CD1c-positive myeloid dendritic cell (primary cell): Measurements from ENCODE around the gene TMEM116.
"Not testable (repeated sequence)": the region's sequence is repeated elsewhere in the genome, so short reads cannot be mapped to it uniquely, and the experiment has no call there.

Source experiments
- DNase-seq: peaks from one replicate; pipeline ENCODE4 v3.0.0-alpha.2; 2016; ENCODE audit errors: extremely low spot score

TMEM116 gene

DNA sequence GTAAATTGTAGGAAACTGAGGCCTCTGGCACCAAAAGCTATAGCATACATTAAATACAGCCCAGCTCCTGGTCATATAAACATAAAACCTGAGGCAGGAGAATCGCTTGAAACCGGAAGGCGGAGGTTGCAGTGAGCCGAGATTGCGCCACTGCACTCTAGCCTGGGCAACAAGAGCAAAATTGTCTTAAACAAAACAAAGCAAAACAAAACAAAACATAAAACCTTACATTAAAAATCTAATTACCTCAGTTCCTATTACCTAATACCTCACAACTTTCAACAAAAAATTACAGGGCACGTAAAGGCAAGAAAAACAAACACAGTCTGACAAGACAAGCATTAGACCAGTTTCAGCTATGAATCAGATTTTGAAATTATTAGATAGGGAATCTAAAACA is 36.7 kb downstream of the TMEM116 start:
- no peak for DNase-seq

DNA sequence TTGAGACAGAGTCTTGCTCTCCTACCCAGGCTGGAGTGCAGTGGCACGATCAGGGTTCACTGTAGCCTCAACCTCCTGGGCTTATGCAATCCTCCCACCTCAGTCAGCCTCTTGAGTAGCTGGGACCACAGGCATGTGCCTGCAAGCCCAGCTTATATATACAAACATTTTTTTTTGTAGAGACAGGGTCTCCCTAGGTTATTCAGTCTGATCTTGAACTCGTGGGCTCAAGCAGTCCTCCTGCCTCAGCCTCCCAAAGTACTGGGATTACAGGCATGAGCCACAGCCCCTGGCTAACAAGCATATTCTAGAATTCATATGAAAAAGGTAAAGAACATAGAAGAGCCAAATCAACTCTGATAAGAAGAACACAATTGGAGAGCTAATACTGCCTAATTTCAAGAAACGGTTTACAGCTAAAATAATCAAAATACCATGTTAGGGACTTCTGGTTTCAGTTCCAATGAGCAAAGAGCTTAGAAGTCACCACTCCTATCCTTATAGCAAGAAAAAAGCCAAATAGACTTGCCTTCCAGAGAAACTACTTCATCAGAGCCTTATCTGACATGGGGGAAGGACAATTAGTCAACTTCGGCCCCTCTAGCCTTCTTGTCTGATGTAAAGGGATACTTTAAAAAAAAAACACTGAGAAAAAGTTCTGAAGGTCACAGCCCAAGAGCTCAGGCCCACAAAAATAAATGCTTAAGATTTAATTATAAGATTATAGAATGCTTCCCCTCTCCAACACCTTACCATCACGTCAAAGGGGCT is 37.6 kb downstream of the TMEM116 start:
- DNase-seq: no peak

DNA sequence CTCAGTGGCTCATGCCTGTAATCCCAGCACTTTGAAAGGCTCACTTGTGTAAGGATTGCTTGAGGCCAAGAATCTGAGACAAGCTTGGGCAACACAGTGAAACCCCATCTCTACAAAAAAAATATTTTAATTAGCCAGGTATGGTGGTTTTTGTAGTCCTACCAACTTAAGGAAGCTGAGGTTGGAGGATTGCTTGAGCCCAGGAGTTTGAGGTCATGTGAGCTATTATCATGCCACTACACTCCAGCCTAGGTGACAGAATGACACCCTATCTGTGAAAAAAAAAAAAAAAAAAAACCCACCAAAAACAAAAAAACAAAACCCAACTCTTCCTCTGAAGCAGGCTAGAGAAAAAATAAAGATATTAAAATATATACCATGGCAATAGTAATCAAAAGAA is 41.2 kb downstream of the TMEM116 start:
- DNase-seq: no peak

DNA sequence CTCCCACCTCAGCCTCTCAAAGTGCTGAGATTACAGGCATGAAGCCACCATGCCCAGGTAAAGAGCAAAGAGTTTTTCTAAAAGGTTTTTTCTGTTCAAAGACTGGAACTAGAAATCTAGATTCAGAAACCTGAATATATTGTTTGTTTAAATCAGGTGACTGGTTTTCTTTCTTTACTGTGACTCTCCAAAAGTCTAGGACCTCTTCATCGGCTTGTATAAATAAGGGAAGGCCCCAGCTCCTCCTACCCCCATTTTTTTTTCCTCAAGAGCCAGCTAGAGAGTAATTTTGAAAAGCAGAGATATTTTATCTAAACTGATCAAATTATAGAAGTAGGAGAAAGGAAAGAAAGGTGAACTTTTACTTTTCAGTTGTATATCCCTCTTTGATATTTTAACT is 48.0 kb downstream of the TMEM116 start:
- DNase-seq: no peak

DNA sequence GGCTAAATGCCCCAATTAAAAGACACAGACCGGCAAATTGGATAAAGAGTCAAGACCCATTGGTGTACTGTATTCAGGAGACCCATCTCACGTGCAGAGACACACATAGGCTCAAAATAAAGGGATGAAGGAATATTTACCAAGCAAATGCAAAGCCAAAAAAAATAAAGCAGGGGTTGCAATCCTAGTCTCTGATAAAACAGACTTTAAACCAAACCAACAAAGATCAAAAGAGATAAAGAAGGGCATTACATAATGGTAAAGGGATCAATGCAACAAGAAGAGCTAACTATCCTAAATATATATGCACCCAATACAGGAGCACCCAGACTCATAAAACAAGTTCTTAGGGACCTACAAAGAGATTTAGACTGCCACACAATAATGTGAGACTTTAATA is 53.4 kb downstream of the TMEM116 start:
- DNase-seq: not testable (repeated sequence)

DNA sequence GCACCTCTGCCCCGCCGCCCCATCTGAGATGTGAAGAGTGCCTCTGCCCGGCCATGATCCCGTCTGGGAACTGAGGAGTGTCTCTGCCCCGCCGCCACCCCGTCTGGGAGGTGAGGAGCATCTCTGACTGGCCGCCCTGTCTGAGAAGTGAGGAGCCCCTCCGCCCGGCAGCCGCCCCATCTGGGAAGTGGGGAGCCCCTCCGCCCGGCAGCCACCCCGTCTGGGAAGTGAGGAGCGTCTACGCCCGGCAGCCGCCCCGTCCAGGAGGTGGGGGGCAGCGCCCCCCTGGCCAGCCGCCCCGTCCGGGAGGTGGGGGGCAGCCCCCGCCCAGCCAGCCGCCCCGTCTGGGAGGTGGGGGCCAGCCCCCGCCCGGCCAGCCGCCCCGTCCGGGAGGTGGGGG is 55.7 kb downstream of the TMEM116 start:
- DNase-seq: not testable (repeated sequence)

DNA sequence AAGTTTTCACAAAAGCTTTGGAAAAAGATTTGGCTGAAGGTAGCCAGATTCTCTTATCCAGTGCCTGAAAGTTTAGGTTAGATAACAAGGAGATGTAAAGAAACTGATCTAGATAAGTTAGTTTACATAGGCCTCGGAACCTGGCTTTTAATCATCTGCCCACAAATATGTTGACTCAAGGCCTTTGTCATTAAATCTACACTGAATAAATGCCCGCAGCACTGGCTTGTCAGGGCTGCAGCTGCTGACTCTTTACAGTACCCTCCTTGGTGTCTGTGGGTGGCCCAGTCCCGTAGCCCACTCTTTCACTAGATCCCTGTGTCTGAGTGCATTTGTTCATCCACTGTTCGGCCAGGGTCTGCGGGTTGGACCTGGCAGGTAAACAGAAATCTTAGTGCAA is 58.0 kb downstream of the TMEM116 start:
- DNase-seq: no peak

DNA sequence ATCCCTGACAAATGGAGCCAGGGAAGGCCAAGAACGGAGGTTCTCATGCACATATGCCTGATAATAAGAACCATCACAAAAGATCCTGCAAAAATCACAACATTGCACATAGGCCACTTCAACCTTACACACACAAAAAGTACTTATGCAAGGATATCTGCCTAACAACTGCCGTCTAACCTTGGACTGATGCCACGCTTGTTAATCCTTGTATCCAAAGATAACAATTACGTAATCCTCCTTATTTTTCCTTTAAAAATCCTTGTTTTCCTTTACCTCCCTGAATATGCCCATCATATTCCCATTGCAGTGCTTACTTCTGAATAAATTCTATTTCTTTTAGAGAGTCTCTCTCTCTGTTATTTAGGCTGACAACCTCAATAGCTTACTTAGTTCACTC is 59.5 kb downstream of the TMEM116 start:
- DNase-seq: no peak

DNA sequence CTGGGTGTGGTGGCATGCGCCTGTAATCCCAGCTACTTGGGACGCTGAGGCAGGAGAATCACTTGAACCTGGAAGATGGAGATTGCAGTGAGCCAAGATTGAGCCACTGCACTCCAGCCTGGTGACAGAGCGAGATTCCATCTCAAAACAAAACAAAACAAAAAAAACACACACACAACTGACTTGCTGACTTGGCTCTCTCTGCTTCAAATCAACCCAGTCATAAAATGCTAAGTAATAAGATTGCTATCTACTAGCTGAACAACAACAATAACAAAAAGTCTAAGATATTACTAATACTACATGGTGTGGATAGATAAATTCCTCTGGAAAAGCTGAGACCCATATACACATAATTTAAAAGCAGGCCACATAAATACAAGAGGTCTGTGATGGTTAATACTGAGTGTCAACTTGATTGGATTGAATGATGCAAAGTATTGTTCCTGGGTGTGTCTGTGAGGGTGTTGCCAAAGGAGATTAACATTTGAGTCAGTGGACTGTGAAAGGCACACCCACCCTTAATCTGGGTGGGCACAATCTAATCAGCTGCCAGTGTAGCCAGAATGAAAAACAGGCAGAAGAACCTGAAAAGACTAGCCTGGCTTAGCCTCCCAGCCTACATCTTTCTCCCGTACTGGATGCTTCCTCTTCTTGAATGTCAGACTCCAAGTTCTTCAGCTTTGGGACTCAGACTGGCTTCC is 60.7 kb downstream of the TMEM116 start:
- not testable (repeated sequence) for DNase-seq

DNA sequence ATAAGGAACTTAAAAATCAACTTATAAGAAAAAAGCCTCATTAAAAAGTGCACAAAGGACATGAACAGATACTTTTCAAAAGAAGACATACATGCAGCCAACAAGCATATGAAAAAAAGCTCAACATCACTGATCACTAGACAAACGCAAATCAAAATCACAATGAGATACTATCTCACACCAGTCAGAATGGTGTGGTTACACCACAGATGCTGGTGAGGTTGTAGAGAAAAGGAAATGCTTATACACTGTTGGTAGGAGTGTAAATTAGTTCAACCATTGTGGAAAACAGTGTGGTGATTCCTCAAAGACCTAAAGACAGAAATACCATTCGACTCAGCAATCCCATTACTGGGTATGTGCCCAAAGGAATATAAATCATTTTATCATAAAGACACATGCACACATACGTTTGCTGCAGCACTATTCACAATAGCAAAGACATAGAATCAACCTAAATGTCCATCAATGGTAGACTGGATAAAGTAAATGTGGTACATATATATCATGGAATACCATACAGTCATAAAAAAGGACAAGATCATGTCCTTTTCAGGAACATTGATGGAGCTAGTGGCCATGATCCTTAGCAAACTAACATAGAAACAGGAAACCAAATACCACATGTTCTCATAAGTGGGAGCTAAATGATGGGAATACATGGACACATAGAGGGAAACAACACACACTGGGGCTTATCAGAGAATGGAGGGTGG is 61.8 kb downstream of the TMEM116 start:
- DNase-seq: not testable (repeated sequence)

DNA sequence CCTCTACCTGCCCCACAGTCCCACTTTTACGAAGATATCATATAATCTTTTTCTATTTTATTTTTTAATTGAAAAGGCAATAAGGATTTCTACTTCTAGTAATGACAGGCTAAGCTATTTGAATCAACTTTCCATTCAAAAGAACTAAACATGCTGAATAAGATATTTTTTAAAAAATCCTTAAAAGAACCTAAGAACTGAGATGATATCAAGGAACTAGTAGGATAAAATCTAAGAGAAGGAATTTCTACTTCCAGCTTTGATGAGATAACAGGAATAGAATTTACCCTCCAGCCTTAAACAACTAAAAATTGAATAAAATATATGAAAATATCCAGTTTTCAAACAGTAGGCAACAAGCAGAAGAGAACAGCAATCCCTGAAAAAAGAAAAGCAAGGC is 69.0 kb downstream of the TMEM116 start:
- DNase-seq: no peak

DNA sequence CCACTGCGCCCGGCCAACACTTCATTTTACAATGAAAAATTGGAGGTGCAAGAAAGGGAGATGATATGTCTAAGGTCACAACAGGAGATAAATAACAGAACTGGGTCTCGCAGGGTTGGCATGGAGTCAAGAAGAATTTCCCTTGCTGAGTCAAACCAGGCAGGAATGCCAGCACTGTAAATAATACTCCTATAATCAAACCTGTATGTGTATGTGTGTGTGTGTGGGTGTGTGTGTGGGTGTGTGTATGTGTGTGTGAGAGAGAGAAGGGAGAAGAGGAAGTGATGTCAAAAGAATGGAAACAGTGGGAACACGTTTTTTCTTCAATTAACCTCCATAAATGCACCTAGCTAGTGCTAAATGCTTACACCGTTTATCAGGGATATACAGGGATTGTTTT is 70.4 kb downstream of the TMEM116 start:
- DNase-seq: peak; percentile 4

DNA sequence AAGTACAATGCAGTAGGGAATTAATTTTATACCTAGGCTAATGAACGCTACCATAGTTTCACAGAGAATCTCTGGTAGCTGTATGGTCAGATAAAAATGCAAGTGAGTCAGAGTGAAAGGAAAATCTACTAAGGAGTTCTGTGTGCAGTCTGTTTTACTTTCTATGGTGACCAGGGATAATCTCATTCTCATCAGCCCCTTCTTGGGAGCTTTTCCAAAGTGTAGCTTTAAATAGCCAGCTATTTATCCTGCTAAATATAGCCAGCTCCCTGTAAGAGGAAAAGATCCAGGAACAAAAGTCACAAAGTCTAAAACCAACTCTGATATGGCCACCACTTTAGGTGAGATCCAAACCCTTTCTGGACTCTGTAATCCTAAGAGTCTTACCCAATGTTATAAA is 75.5 kb downstream of the TMEM116 start:
- no peak for DNase-seq

DNA sequence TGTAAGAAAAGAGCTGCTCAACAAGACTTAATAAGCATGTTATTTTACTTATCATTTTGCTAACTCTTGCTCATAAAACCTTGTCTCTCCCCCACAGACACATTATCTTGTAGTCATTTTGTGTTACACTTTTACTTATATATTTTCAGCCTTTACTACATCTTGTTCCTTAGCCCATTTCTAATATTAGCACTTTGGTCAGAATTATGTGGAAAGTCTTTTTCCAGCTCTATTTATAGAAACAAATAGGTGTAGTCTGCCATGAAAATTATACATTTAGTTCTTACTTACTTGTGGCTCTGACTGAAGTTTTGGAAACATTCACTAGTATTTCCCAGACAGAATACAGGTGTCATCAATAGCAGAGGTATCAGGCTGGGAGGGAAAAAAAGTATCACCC is 76.1 kb downstream of the TMEM116 start:
- no peak for DNase-seq

DNA sequence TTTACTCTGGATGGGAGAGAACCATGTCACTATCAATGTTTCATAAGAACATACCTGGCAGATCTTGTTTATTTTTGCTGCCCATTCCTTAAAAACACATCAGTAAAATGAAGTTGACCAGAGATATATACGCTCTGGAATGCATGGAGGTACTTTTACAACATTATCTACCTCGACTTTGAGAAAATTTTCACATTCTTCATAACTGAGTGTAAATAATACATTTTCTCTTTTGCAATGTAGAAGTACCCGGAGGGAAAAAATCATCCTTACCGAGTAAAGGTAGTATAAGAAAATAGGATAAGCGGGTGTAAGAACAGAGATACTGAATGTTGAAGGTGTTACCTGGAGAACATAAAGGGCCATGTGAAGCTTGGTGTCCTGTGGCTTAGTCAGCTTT is 80.7 kb downstream of the TMEM116 start:
- no peak for DNase-seq

DNA sequence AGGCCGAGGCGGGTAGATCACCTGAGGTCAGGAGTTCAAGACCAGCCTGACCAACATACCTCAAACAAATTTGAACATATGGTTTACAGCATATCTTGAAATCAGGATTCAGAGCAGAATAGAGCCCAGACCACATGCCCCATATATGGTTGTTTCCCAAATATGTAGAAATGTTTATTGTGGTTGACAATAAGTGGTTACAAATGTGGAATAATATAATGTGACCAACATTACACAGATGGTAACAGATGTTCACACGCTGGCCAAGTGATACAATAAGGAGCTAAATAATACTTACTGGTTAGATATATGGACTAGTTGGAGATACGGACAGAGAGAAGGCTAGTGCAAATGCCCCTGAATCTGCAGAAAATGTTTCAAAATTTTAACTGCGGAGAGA is 85.6 kb downstream of the TMEM116 start:
- DNase-seq: no peak

DNA sequence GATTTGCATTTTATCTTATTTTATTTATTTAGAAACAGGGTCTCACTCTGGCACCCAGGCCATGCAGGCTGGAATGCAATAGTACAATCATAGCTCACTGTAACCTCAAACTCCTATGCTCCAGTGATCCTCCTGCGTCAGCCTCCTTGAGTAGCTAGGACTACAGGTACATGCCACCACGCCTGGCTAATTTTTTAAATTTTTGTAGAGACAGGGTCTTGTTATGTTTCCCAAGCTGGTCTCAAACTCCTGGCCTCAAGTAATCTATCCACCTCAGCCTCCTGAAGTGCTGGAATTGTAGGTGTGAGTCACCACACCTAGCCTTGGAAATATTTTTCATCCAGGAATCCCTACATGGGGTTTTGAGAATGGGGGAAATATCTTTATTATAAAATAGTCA is 86.3 kb downstream of the TMEM116 start:
- no peak for DNase-seq

DNA sequence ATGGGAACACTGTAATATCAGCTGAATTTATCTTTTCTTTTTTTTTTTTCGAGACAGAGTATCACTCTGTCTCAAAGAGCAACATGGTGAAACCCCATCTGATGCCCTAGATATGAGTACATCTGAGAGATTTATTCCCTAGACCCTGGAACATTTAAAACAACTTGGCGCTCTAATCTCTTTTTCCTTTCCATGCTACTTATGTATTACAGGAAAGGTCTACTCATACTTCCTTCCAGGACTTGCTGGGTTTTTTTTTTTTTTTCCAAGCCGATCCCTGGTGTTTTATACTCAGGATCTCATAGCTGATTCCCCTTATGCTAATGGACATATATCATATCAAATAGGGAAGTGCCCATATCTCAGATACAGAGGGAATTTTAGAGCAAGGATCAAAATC is 87.8 kb downstream of the TMEM116 start:
- DNase-seq: no peak

DNA sequence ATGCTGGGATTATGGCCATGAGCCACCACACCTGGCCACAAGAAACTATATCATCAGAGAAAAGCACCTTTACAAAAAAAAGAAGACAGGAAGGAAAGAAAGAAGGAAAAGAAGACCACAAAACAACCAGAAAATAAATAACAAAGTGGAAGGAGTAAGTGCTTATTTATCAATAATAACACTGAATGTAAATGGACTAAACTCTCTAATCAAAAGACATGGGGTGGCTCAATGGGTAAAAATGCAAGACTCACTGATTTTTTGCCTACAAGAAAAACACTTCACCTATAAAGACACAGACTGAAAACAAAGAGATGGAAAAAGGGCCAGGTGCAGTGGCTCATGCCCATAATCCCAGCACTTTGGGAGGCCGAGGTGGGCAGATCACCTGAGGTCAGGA is 105.2 kb downstream of the TMEM116 start:
- no peak for DNase-seq

DNA sequence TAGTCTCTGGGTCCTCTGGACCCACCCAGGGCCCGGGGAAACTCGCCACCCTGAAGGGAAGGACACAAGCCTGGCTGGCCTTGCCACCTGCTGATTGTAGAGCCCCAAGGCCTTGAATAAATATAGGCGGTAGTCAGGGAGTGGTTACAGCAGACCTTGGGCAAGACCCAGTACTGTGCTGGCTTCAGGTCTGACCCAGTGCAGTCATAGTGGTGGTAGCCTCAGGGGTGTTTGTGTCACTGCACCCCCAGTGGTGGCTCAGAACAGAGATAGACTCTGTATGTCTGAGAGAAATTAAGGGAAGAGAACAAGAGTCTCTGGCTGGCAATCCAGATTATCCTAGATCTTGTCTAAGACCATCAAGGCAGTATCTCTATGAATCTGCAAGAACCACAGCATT is 107.5 kb downstream of the TMEM116 start:
- DNase-seq: no peak

DNA sequence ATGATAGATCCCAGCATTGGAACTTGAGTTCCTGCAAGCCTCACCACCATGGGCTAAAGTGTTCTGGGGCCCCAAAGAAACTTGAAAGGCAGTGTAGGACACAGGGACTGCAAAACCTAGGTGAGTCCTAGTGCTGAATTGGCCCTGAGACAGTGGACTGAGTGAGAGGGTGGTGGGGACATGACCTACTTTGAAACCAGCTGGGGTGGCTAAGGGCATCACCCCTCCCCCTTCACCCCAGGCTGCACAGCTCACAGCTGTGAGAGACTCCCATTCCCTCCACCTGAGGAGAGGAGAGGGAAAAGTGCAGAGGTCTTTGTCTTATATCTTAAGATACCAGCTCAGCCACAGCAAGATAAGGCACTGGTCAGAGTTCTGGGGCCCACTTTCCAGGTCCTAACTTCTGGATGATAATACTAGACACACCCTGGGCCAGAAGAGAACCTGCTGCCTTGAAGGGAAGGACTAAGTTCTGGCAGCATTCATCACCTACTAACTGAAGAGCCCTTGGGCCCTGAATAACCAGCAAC is 108.5 kb downstream of the TMEM116 start:
- DNase-seq: no peak

DNA sequence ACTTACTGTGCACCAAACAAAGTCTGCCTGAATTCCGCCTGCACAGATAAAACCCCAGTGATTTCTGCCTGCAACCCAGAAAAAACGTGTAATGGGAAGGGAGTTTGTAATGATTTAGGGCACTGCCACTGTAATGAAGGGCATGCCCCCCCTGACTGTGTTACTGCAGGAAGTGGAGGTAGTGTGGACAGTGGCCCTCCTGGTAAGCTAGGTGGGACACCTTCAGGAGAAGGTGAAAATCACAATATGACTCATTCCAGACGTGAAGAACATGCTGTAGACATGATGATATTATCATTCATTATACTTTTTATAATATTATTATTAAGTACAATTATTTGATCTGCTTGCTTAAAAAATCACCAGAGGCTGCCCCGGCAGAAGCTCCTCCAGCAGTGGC is 111.8 kb downstream of the TMEM116 start:
- DNase-seq: no peak

DNA sequence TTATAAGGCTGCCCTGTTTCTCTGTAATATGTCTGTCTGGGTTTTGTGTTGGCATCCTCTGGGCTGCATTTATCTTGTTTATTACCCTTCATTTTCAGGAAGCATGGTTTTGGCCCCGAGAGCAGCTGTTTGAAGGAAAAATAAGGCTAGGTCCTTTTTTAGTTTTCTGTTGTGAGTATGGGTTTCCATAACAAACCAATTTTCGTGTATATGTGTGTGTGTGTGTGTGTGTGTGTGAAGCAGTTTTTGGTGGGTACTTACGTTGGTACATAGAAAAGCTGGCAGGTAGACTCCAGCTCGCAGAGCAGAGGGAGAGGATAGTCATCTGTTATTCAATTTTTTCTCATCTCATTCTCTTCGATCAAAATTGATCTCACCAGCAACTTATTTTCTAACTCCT is 118.4 kb downstream of the TMEM116 start:
- DNase-seq: no peak
